MM.1S (cell line): ENCODE results near the gene CHMP1A.

ENCODE experiments used
- EZH2 ChIP-seq: fragments of 300-600 bp; sonication (generic); optimal IDR thresholded peaks from 2 replicates; pipeline ENCODE3; 2017; ENCODE audit warnings: low read depth, mild to moderate bottlenecking, antibody characterized with exemption, low read length, mixed read lengths
- EZH2phosphoT487 ChIP-seq: fragments of 300-600 bp; sonication (generic); IDR thresholded peaks from 2 replicates; pipeline ENCODE4 v1.6.1; 2018; ENCODE audit warnings: antibody characterized with exemption, low read length
- TF ChIP-seq, protein P1 (sequence below): fragments of 300-600 bp; sonication (generic); IDR thresholded peaks from 2 replicates; pipeline ENCODE4 v1.5.1; 2016; ENCODE audit warnings: antibody characterized with exemption, low read length, mixed read lengths

DNA sequence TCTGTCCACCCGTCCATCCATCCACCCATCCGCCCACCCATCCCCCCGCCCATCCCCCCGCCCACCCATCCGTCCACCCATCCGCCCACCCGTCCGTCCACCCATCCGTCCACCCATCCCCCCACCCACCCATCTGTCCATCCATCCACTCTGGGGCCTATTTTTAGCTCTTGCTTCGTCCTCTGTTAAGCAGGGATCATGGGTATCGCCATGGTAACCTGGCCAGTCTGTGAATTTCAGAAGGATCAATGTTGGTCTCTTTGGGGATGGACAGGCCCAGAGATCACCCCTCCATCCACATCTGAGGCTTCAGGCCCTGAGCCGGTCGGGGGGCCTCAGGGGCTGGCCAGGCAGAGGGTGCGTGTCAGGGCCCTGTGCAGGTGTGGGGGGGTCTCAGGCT lies 59.3 kb downstream of the CHMP1A start:
- TF ChIP-seq, protein P1, sequence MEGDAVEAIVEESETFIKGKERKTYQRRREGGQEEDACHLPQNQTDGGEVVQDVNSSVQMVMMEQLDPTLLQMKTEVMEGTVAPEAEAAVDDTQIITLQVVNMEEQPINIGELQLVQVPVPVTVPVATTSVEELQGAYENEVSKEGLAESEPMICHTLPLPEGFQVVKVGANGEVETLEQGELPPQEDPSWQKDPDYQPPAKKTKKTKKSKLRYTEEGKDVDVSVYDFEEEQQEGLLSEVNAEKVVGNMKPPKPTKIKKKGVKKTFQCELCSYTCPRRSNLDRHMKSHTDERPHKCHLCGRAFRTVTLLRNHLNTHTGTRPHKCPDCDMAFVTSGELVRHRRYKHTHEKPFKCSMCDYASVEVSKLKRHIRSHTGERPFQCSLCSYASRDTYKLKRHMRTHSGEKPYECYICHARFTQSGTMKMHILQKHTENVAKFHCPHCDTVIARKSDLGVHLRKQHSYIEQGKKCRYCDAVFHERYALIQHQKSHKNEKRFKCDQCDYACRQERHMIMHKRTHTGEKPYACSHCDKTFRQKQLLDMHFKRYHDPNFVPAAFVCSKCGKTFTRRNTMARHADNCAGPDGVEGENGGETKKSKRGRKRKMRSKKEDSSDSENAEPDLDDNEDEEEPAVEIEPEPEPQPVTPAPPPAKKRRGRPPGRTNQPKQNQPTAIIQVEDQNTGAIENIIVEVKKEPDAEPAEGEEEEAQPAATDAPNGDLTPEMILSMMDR: no peak
- no peak for TF ChIP-seq EZH2
- no peak for TF ChIP-seq EZH2phosphoT487
